Measurements from ENCODE around the gene SAG. TPM values are rescaled to one million over a fixed set of nuclear protein-coding genes. Genes with fewer than 3 reads are reported as not detected.
"Not testable (repeated sequence)": the region's sequence is repeated elsewhere in the genome, so short reads cannot be mapped to it uniquely, and the experiment has no call there.

The SAG gene
- total RNA-seq, 3 donors from 2014 or later = not detected

- peak; percentile 81 to 90 for ATAC-seq
- Mint-ChIP-seq H3K4me1 (ENCODE audit: low read depth) (peaks cover 47% of the 10 kb centered on the region), H3K4me3 (peak overlapping the region; percentile 63), H3K27me3 (ENCODE audit: low read depth) (no peaks in the 10 kb centered on the region), H3K9me3 (no peaks in the 10 kb centered on the region), H3K36me3 (ENCODE audit: insufficient read depth) (no peaks in the 10 kb centered on the region)
- DNase-seq = peak; percentile 62
Observed at GRCh38 chr2:233331536-233331935, 23.9 kb downstream of the SAG start.

- Mint-ChIP-seq H3K4me3 (no peak overlapping the region), H3K4me1 (ENCODE audit: low read depth) (peaks cover 47% of the 10 kb centered on the region), H3K9me3 (no peaks in the 10 kb centered on the region), H3K36me3 (ENCODE audit: insufficient read depth) (no peaks in the 10 kb centered on the region), H3K27me3 (ENCODE audit: low read depth) (no peaks in the 10 kb centered on the region)
- DNase-seq = no peak
- ATAC-seq = no peak
Observed at GRCh38 chr2:233332125-233332524, 24.5 kb downstream of the SAG start.

- ATAC-seq (no peak), DNase-seq (no peak)
- peaks cover 45% of the 10 kb centered on the region for H3K4me1 Mint-ChIP-seq (ENCODE audit: low read depth)
- no peak overlapping the region for H3K4me3 Mint-ChIP-seq
- no peaks in the 10 kb centered on the region for H3K36me3 Mint-ChIP-seq (ENCODE audit: insufficient read depth)
- no peaks in the 10 kb centered on the region for H3K9me3 Mint-ChIP-seq
- no peaks in the 10 kb centered on the region for H3K27me3 Mint-ChIP-seq (ENCODE audit: low read depth)
Observed at GRCh38 chr2:233334915-233335314, 27.3 kb downstream of the SAG start.

GRCh38 chr2:233336091-233336490, 28.5 kb downstream of the SAG start:
- not testable (repeated sequence) for H3K36me3 Mint-ChIP-seq (ENCODE audit: insufficient read depth); DNase-seq; H3K27me3 Mint-ChIP-seq (ENCODE audit: low read depth); H3K9me3 Mint-ChIP-seq; ATAC-seq; H3K4me3 Mint-ChIP-seq
- H3K4me1 Mint-ChIP-seq (ENCODE audit: low read depth) = peaks cover 42% of the 10 kb centered on the region

GRCh38 chr2:233336541-233336940, 28.9 kb downstream of the SAG start:
- H3K4me3 Mint-ChIP-seq = no peak overlapping the region
- no peaks in the 10 kb centered on the region for H3K9me3 Mint-ChIP-seq
- H3K27me3 Mint-ChIP-seq (ENCODE audit: low read depth) = no peaks in the 10 kb centered on the region
- no peaks in the 10 kb centered on the region for H3K36me3 Mint-ChIP-seq (ENCODE audit: insufficient read depth)
- H3K4me1 Mint-ChIP-seq (ENCODE audit: low read depth) = peaks cover 38% of the 10 kb centered on the region
- no peak for DNase-seq
- no peak for ATAC-seq

- ATAC-seq = no peak
- no peak for DNase-seq
- H3K9me3 Mint-ChIP-seq = no peaks in the 10 kb centered on the region
- H3K4me3 Mint-ChIP-seq = no peak overlapping the region
- H3K4me1 Mint-ChIP-seq (ENCODE audit: low read depth) = peaks cover 27% of the 10 kb centered on the region
- H3K27me3 Mint-ChIP-seq (ENCODE audit: low read depth) = no peaks in the 10 kb centered on the region
- H3K36me3 Mint-ChIP-seq (ENCODE audit: insufficient read depth) = no peaks in the 10 kb centered on the region
Observed at GRCh38 chr2:233338046-233338445, 30.4 kb downstream of the SAG start.

- ATAC-seq (no peak), DNase-seq (no peak)
- peaks cover 20% of the 10 kb centered on the region for H3K4me1 Mint-ChIP-seq (ENCODE audit: low read depth)
- H3K36me3 Mint-ChIP-seq (ENCODE audit: insufficient read depth) = no peaks in the 10 kb centered on the region
- H3K9me3 Mint-ChIP-seq = no peaks in the 10 kb centered on the region
- H3K4me3 Mint-ChIP-seq = no peak overlapping the region
- H3K27me3 Mint-ChIP-seq (ENCODE audit: low read depth) = no peaks in the 10 kb centered on the region
Observed at GRCh38 chr2:233338812-233339368, 31.3 kb downstream of the SAG start.

- no peaks in the 10 kb centered on the region for H3K36me3 Mint-ChIP-seq (ENCODE audit: insufficient read depth)
- H3K4me3 Mint-ChIP-seq = no peak overlapping the region
- H3K27me3 Mint-ChIP-seq (ENCODE audit: low read depth) = no peaks in the 10 kb centered on the region
- no peak for ATAC-seq
- no peak for DNase-seq
- no peaks in the 10 kb centered on the region for H3K9me3 Mint-ChIP-seq
- peaks cover 15% of the 10 kb centered on the region for H3K4me1 Mint-ChIP-seq (ENCODE audit: low read depth)
Observed at GRCh38 chr2:233339427-233339826, 31.8 kb downstream of the SAG start.

GRCh38 chr2:233341296-233341695, 33.7 kb downstream of the SAG start:
- ATAC-seq (no peak), DNase-seq (no peak)
- Mint-ChIP-seq H3K36me3 (ENCODE audit: insufficient read depth) (no peaks in the 10 kb centered on the region), H3K27me3 (ENCODE audit: low read depth) (no peaks in the 10 kb centered on the region), H3K4me3 (no peak overlapping the region), H3K4me1 (ENCODE audit: low read depth) (peaks cover 6% of the 10 kb centered on the region), H3K9me3 (no peaks in the 10 kb centered on the region)

GRCh38 chr2:233342301-233342700, 34.7 kb downstream of the SAG start:
- DNase-seq (no peak), ATAC-seq (no peak)
- Mint-ChIP-seq H3K27me3 (ENCODE audit: low read depth) (no peaks in the 10 kb centered on the region), H3K9me3 (no peaks in the 10 kb centered on the region), H3K36me3 (ENCODE audit: insufficient read depth) (no peaks in the 10 kb centered on the region), H3K4me1 (ENCODE audit: low read depth) (peaks cover 6% of the 10 kb centered on the region), H3K4me3 (no peak overlapping the region)

- DNase-seq (no peak), ATAC-seq (no peak)
- Mint-ChIP-seq H3K9me3 (no peaks in the 10 kb centered on the region), H3K4me1 (ENCODE audit: low read depth) (peaks cover 6% of the 10 kb centered on the region), H3K4me3 (no peak overlapping the region), H3K27me3 (ENCODE audit: low read depth) (no peaks in the 10 kb centered on the region), H3K36me3 (ENCODE audit: insufficient read depth) (no peaks in the 10 kb centered on the region)
Observed at GRCh38 chr2:233343171-233343705, 35.6 kb downstream of the SAG start.

- Mint-ChIP-seq H3K4me1 (ENCODE audit: low read depth) (peaks cover 28% of the 10 kb centered on the region), H3K27me3 (ENCODE audit: low read depth) (no peaks in the 10 kb centered on the region), H3K36me3 (ENCODE audit: insufficient read depth) (no peaks in the 10 kb centered on the region), H3K4me3 (no peak overlapping the region), H3K9me3 (no peaks in the 10 kb centered on the region)
- DNase-seq (no peak), ATAC-seq (no peak)
Observed at GRCh38 chr2:233346376-233346775, 38.8 kb downstream of the SAG start.

GRCh38 chr2:233346930-233347329, 39.3 kb downstream of the SAG start:
- H3K9me3 Mint-ChIP-seq = no peaks in the 10 kb centered on the region
- H3K36me3 Mint-ChIP-seq (ENCODE audit: insufficient read depth) = no peaks in the 10 kb centered on the region
- H3K27me3 Mint-ChIP-seq (ENCODE audit: low read depth) = no peaks in the 10 kb centered on the region
- peaks cover 31% of the 10 kb centered on the region for H3K4me1 Mint-ChIP-seq (ENCODE audit: low read depth)
- no peak for ATAC-seq
- no peak overlapping the region for H3K4me3 Mint-ChIP-seq
- DNase-seq = no peak

- Mint-ChIP-seq H3K9me3 (no peaks in the 10 kb centered on the region), H3K36me3 (ENCODE audit: insufficient read depth) (no peaks in the 10 kb centered on the region), H3K4me1 (ENCODE audit: low read depth) (peaks cover 45% of the 10 kb centered on the region), H3K4me3 (no peak overlapping the region), H3K27me3 (ENCODE audit: low read depth) (no peaks in the 10 kb centered on the region)
- no peak for DNase-seq
- ATAC-seq = no peak
Observed at GRCh38 chr2:233349005-233349998, 41.7 kb downstream of the SAG start.

- peak; percentile 63 to 65 for ATAC-seq
- peak; percentile 43 for DNase-seq
- Mint-ChIP-seq H3K4me1 (ENCODE audit: low read depth) (peaks cover 51% of the 10 kb centered on the region), H3K27me3 (ENCODE audit: low read depth) (no peaks in the 10 kb centered on the region), H3K9me3 (no peaks in the 10 kb centered on the region), H3K36me3 (ENCODE audit: insufficient read depth) (peaks cover under 1% of the 10 kb centered on the region), H3K4me3 (no peak overlapping the region)
Observed at GRCh38 chr2:233350708-233351107, 43.1 kb downstream of the SAG start.

Measured in activated T-cell treated with anti-CD3 and anti-CD28 coated beads, Interleukin-2, amount 50 U/mL, for 4 hours (primary cell).